ENCODE data around the gene NCOA7.
"Not testable (repeated sequence)": the region's sequence is repeated elsewhere in the genome, so short reads cannot be mapped to it uniquely, and the experiment has no call there.

- TF ChIP-seq CTCF (IDR thresholded peaks at IDR 0.05; ENCODE audit: insufficient read depth, low read length); REST (IDR thresholded peaks at IDR 0.05; ENCODE audit: insufficient replicate concordance, low read depth); POLR2AphosphoS5 (IDR thresholded peaks at IDR 0.05; ENCODE audit: low read depth): not testable (repeated sequence)
Measured at GRCh38 chr6:125972478-125972877, 181.7 kb downstream of the NCOA7 start.

All from HL-60 (cell line).